DOHH2 (cell line): ENCODE results near the gene PRKN.

ENCODE experiments used
- CTCF ChIP-seq: fragments of 200-600 bp; sonication (generic); IDR thresholded peaks from one replicate; pipeline ENCODE4 v1.5.1; 2014; ENCODE audit warnings: antibody characterized with exemption, mild to moderate bottlenecking, low read depth, low read length; ENCODE audit not compliant: poor library complexity, severe bottlenecking
- EZH2phosphoT487 ChIP-seq: fragments of 200-600 bp; sonication (generic); IDR thresholded peaks from 2 replicates; pipeline ENCODE4 v1.6.1; 2017; ENCODE audit warnings: borderline replicate concordance, mild to moderate bottlenecking, antibody characterized with exemption, low read length, moderate library complexity, mixed read lengths

GRCh38 chr6:161660666-161661571, 1066.6 kb downstream of the PRKN start:
- TF ChIP-seq CTCF = no peak
- TF ChIP-seq EZH2phosphoT487 = no peak
